EH (cell line): ENCODE data around the gene TNFRSF25.
"Not testable (repeated sequence)": the region's sequence is repeated elsewhere in the genome, so short reads cannot be mapped to it uniquely, and the experiment has no call there.

Experiments
- DNase-seq: peaks from one replicate; pipeline ENCODE4 v3.0.0-alpha.2; 2015; ENCODE audit warnings: low read depth

TNFRSF25 gene

DNA sequence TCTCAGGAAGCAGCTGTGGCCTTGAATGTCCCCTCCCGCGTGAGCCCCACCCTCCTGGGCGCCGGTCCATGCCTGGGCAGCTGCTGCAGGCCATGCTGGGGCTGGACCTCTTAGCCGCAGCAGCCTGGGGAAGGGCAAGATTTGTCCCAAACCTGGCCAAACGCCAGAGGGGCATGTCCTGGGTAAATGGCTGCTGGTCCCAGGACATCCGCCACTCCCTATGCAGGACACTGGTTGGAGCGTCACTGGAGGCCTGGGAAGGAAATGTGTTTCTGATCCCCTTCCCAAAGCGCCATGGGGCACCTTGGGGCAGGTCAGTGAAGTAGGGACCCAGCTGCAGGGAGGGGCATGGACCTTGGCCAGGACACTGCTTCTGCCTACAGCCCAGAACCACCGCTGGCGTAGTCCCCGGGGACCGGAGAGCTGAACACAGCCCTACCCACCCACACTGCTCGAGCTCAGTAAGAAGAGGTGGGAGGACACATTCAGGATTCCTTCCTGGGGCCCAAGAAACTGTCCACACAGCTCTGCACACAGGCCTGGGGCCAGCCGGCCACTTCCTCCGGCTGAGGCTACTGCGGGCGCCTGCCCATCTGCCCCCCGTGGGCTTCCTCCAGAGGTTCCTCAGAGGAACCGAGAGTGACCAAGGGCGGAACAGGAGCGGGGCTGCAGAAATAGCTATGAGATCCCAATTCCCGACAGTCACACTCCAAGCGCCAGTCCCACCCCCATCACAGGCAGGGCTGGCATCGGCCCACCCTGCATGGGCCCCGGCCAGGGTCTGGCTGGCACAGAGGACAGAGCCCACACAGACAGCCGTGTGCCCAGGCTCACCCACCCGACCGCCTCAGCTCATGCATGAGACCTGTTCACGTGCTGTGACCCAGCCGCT, 36.3 kb upstream of the TNFRSF25 start:
- DNase-seq, result no peak

DNA sequence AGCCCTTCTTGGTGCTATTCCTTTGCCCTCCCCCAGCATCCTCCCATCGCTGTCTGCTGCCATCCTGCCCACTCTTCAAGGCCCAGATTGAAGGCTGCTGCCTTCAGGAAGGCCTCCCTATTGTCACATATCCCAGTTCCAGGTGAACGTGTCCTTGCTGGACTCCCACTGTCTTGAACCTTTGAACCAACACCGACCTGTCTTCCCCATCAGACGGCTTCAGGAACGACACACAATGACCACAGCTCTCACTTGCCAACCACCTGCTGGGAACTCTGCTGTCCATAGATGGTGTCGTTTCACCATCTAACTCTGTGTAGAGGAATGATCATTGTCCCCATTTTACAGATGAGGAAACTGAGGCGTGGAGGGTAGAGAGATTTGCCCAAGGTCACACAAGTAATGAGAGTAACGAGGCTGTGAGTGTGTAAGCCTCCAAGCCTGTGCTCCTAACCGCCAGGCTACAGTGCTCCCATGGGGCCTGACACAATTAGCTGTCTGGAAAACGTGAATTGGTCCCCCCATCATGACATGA, 35.4 kb upstream of the TNFRSF25 start:
- no peak for DNase-seq

DNA sequence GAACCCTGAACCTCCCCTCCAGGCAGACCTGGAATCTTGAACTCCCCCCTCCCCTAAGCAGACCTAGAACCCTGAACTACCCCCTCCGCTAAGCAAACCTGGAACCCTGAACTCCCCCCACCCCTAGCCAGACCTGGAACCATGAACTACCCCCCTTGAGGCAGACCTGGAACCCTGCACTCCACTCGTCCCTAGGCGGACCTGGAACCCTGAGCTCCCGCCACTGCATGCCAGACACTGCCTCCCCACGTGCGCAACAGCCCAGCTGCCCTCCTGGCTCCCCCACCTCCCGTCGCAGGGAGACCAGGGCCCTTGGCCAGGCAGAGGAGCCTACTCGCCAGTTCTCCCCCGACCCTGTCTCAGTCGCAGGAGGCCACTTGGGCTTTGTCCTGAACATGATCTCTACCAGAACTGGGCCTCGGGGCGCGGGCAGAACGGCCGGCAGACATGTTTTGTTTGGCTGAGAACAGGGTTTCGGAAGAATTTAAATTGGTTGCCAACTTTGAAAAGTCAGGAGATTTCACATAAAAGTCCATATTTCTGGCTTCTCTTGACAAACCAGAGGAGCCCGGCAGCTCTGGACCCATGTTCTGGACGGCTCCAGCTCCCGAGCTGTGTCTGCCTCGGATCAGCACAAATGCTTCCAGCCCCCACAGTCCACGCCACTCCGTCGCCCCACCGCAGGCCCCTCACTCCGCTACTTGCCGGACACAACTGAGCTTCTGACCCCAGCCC, 34.7 kb upstream of the TNFRSF25 start:
- peak; percentile 43 for DNase-seq

GRCh38 chr1:6499296-6499695, 33.3 kb upstream of the TNFRSF25 start:
- no peak for DNase-seq

DNA sequence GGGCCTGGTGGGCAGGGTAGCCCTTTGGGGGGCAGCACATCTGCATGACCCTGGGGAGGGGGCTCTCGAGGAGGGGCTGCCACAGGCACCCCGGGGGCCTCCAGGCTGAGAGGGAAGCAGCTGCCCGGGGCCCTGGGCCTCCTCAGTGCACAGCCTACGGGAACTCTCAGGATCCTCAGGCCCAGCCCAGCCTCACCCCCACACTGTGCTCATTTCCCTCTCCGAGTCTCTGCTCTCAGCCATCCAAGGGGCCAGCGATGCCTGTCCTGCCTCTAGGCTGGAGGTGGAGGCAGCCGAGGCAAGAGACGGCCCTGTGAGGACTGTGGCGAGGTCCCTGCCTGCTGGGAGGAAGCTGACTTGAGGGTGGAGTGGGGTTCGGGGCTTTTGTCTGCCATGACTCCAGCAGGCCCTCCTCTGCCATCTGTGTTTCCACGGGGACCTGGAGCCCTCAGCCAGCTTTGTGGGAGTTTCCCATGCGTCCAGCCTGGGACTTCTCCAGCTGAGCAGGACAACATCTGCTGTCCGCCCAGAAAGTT, 32.7 kb upstream of the TNFRSF25 start:
- no peak for DNase-seq

GRCh38 chr1:6497867-6498575, 32.0 kb upstream of the TNFRSF25 start:
- DNase-seq, result no peak

- peak; percentile 69 for DNase-seq
Observed at GRCh38 chr1:6497215-6497866, 31.4 kb upstream of the TNFRSF25 start.

DNA sequence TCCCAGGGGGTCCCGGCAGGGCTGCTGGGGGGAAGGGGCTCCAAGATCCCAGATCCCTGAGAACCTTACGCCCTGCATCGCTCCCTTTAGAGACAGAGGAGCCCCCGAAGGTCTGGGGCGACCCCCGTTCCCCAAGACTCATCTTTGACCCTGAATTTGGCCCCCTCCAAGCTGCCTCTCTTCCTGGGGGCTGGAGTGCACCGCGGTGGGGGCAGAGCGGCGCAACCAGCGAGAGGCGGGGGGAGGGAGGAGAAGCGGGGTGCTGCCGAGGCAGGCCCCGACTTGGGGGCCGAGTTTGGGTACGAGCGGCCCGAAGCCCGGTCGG, 30.9 kb upstream of the TNFRSF25 start:
- DNase-seq, result no peak

DNA sequence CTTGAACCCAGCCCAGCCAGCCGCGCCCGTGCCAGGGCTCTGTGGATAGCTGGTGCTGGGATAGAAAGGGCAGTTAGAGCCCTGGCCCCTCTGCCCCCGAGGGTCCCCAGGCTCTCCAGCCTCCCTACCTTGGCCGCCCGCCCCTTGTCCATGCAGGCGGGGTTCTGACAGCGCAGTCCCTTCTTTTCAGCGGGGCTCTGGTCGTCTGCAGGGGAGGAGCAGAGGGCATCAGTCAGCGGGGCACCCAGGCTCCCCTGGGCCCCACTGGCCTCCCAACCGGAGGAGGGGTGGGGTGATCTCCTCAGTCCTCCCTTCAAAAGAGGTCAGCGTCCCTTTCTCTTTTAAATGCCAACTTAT, 30.4 kb upstream of the TNFRSF25 start:
- no peak for DNase-seq

- no peak for DNase-seq
Observed at GRCh38 chr1:6495540-6496364, 29.8 kb upstream of the TNFRSF25 start.

GRCh38 chr1:6495041-6495441, 29.1 kb upstream of the TNFRSF25 start:
- no peak for DNase-seq

- no peak for DNase-seq
Observed at GRCh38 chr1:6494627-6495026, 28.7 kb upstream of the TNFRSF25 start.

- not testable (repeated sequence) for DNase-seq
Observed at GRCh38 chr1:6493834-6494223, 27.9 kb upstream of the TNFRSF25 start.

DNA sequence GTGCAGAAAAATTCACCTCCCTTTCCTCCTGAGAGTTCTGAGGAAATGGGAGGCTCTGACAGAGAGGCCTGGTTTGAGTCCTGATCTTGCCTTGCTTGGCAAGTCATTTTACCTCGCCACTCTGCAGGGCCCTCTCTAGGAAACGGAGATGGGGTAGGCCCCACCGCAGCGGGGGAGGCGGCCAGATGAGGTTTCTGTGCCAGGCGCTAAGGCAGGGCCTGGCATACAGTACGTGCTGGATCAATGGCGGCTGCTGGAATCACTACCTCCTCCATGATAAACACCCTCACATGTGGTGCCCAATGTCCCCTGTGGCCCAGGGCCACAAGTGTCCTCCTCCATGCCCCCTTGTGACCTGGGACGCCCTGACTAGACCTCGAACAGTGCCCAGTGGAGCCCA, 26.0 kb upstream of the TNFRSF25 start:
- DNase-seq, result no peak

DNA sequence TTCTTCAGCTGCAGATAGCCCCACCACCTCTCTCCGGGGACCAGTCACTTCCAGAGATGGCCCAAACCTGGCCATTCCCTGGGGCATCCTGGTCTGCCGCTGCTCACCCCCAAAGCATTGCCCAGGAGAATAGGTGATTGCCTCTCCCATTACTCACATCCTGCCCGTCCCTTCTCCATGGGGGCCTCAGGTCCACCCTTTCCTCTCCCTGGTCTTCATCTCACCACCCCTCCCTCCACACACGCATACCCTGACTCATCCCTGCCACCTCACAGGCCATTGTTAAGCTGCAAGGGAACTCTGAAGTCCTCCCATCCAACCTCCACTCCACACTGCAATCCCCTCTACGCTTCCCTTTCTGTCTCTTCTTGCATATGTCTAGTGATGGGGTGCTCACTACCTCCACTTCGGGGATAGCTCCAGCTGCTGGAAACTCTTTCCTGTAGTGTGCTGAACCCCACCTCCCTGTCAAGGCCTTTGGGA, 25.5 kb upstream of the TNFRSF25 start, which contains the start of gene PLEKHG5:
TSS of gene PLEKHG5 (minus strand) at position 188 of the 483 bp plus-strand sequence. CDS start 14,096 bp downstream, outside the sequence.
- DNase-seq, result peak; percentile 81

DNA sequence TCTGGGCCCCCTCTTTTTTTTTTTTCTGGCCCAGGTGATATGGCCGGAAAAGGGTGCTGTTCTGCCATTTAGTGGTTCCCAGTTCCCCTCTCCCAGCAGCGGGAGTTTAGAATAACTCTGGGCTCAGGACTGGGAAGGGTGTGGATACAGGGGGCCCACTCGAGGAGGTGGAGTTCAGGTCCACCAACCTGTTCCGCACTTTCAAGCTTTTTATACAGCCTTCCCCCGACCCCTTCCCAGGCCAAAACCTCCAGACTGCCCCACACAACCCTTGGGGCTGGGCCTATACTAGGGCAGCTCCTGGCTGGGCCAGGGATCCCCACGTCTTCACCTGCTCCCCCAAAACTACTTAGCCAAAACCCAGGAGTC, 25.1 kb upstream of the TNFRSF25 start:
- DNase-seq, result no peak

DNA sequence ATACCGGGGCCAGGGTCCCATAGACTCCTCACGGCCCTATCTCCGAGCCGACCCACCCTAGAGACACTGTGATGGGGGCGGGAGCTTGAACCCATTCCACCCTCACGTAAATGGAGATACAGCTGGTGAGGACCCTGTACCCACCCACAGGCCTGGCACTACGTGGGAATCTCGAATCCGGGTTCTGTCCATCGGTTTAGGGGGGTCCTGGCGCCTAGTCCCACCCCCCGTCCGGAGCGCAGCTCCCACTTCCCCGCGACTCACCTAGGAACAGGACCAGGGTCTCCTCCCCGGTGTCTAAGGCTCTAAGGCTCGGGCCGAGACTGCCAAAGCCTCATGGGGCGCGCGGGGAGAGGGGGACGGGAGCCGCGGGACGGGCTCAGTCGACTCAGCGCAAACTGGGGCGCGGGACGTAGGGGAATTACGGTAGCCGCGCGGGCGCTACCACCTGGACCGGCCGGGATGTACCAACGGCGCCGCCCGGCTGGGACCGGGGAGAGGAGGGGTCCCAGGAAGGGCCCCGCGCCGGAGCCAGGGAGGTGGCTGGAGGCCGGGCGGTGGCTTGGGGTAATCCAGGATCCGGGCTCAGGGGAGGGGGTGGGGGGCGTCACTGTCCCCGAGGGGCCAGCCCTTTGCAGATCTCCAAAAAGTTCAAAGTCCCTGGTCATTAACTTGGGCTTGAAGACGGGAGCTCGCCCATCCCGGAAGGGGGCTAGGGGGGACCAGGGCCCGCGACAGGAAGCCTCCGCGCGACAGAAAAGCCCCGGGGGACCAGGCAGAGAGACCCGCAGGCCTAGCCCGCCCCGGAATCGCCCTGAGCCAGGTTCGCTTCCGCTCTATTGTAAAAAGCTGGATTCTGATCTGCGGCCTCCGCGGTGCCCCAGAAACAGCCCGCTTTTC, 24.5 kb upstream of the TNFRSF25 start:
- DNase-seq, result peak; percentile 69

DNA sequence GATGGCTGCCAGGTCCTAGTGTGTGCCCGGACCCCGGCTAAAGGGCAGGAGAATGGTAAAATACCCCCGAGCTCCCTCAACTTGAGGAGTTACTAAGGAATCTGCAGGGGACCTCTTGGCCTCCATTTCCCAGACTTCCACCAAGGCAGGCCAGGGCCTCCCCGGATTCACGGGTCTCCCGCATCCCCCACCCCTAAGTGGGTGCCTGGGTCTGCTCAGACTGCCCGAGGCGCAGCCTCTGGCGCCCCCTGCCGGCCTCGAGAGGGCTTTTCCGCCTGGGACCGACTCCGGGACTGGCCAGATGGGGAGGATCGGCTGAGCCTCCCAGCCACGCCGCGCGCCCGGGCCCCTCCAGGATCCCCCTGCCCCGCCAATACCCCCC, 23.8 kb upstream of the TNFRSF25 start:
- DNase-seq, result peak; percentile 73

DNA sequence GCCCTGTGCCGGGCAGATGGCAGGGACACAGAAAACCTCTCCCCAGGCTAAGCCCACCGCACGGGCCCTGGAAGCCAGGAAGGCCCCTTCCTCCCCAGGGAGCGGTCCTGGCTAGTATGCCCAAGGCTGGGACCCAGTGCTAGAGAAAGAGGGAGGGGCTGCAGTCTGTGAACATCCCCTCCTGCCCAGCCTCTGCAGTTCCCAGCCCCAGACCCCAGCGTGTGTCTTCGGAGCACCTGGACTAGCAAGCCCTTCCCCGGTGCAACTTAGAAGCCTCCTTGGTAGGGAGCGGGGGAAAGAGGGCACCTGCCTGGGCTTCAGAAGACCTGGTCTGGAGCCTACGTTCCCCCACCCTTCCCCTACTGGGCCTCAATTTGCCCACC, 23.4 kb upstream of the TNFRSF25 start:
- DNase-seq, result no peak
